Skeletal muscle satellite cell (primary cell): ENCODE data around the gene NPPA. TPM values are rescaled to one million over a fixed set of nuclear protein-coding genes. Genes with fewer than 3 reads are reported as not detected.
"Not testable (repeated sequence)": the region's sequence is repeated elsewhere in the genome, so short reads cannot be mapped to it uniquely, and the experiment has no call there.

ENCODE experiments used
- H3K27me3 ChIP-seq: 2 replicates; pipeline ENCODE4 v1.7.0; 2013; ENCODE audit warnings: low read length; ENCODE audit not compliant: control insufficient read depth, insufficient read depth
- H3K36me3 ChIP-seq: 2 replicates; pipeline ENCODE4 v1.7.0; 2013; ENCODE audit warnings: mild to moderate bottlenecking, control low read depth, low read length; ENCODE audit not compliant: insufficient read depth
- H3K4me1 ChIP-seq: 2 replicates; pipeline ENCODE4 v1.7.0; 2013; ENCODE audit warnings: low read length; ENCODE audit not compliant: control insufficient read depth, insufficient read depth
- H3K4me2 ChIP-seq: 2 replicates; pipeline ENCODE4 v1.7.0; 2013; ENCODE audit warnings: mild to moderate bottlenecking, low read length
- H3K4me3 ChIP-seq: 2 replicates; pipeline ENCODE4 v1.7.0; 2013; ENCODE audit warnings: low read length
- H3K9ac ChIP-seq: 2 replicates; pipeline ENCODE4 v1.7.0; 2013; ENCODE audit warnings: mild to moderate bottlenecking, low read depth, low read length, moderate library complexity
- H3K9me3 ChIP-seq: replicated peaks from 2 replicates; pipeline ENCODE4 v1.7.0; 2013; ENCODE audit warnings: mild to moderate bottlenecking, control low read depth, low read length
- total RNA-seq: library from RNA; depleted of rRNA; stranded (reverse); fragments of >200 nt; gene quantifications from 2 replicates; pipeline ENCODE4 v1.2.3, GENCODE V29; 2012; rRNA removed

NPPA gene
- total RNA-seq = not detected in 2 replicates

GRCh38 chr1:11847667-11848372 is at the start of gene NPPA:
TSS of gene NPPA (minus strand) at chr1:11847783. CDS start at chr1:11847684, 99 bp downstream.
- Histone ChIP-seq H3K27me3 (peaks cover 1% of the 10 kb centered on the region), H3K4me2 (no peak within 1 kb of the TSS), H3K4me1 (no peaks in the 10 kb centered on the region), H3K9me3 (no peaks in the 10 kb centered on the region), H3K4me3 (no peak within 1 kb of the TSS), H3K9ac (no peak within 1 kb of the TSS), H3K36me3 (peaks cover 29% of the 10 kb centered on the region)

GRCh38 chr1:11894501-11894900 is 46.9 kb upstream of the NPPA start:
- not testable (repeated sequence) for H3K4me3 ChIP-seq, H3K36me3 ChIP-seq
- peaks cover 32% of the 10 kb centered on the region for H3K27me3 ChIP-seq

GRCh38 chr1:11893907-11894251 is 46.3 kb upstream of the NPPA start:
- no peaks in the 10 kb centered on the region for H3K4me1 ChIP-seq
- H3K4me2 ChIP-seq = no peak overlapping the region
- peaks cover 28% of the 10 kb centered on the region for H3K27me3 ChIP-seq
- H3K9ac ChIP-seq = no peak overlapping the region
- H3K9me3 ChIP-seq = no peaks in the 10 kb centered on the region
- no peaks in the 10 kb centered on the region for H3K36me3 ChIP-seq
- no peak overlapping the region for H3K4me3 ChIP-seq

More at GRCh38 chr1:11894501-11894900, 46.9 kb upstream of the NPPA start:
- not testable (repeated sequence) for H3K4me1 ChIP-seq, H3K9me3 ChIP-seq, H3K9ac ChIP-seq, H3K4me2 ChIP-seq

- Histone ChIP-seq H3K9me3 (no peaks in the 10 kb centered on the region), H3K4me1 (no peaks in the 10 kb centered on the region), H3K4me2 (no peak overlapping the region), H3K27me3 (peaks cover 39% of the 10 kb centered on the region), H3K9ac (no peak overlapping the region), H3K4me3 (no peak overlapping the region), H3K36me3 (no peaks in the 10 kb centered on the region)
These were observed 44.0 kb upstream of the NPPA start for GRCh38 chr1:11891433-11892186.

GRCh38 chr1:11888877-11889208 is 41.3 kb upstream of the NPPA start:
- Histone ChIP-seq H3K27me3 (peaks cover 62% of the 10 kb centered on the region), H3K36me3 (no peaks in the 10 kb centered on the region), H3K4me1 (no peaks in the 10 kb centered on the region), H3K9me3 (no peaks in the 10 kb centered on the region), H3K4me2 (no peak overlapping the region), H3K4me3 (no peak overlapping the region), H3K9ac (no peak overlapping the region)

- Histone ChIP-seq H3K9ac (no peak overlapping the region), H3K4me1 (no peaks in the 10 kb centered on the region), H3K27me3 (peaks cover 64% of the 10 kb centered on the region)
These were observed 40.8 kb upstream of the NPPA start for GRCh38 chr1:11888206-11888876.

GRCh38 chr1:11887666-11888007 is 40.1 kb upstream of the NPPA start:
- no peaks in the 10 kb centered on the region for H3K9me3 ChIP-seq
- H3K4me3 ChIP-seq = no peak overlapping the region
- H3K4me1 ChIP-seq = no peaks in the 10 kb centered on the region
- no peak overlapping the region for H3K4me2 ChIP-seq
- no peaks in the 10 kb centered on the region for H3K36me3 ChIP-seq
- H3K9ac ChIP-seq = no peak overlapping the region
- H3K27me3 ChIP-seq = peaks cover 70% of the 10 kb centered on the region

More at GRCh38 chr1:11888206-11888876, 40.8 kb upstream of the NPPA start:
- Histone ChIP-seq H3K4me3 (no peak overlapping the region), H3K4me2 (no peak overlapping the region), H3K36me3 (no peaks in the 10 kb centered on the region), H3K9me3 (no peaks in the 10 kb centered on the region)

GRCh38 chr1:11886986-11887665 is 39.5 kb upstream of the NPPA start:
- H3K4me2 ChIP-seq = no peak overlapping the region
- peaks cover 70% of the 10 kb centered on the region for H3K27me3 ChIP-seq
- no peaks in the 10 kb centered on the region for H3K9me3 ChIP-seq
- no peaks in the 10 kb centered on the region for H3K36me3 ChIP-seq
- H3K4me1 ChIP-seq = no peaks in the 10 kb centered on the region
- H3K9ac ChIP-seq = no peak overlapping the region
- no peak overlapping the region for H3K4me3 ChIP-seq

- peaks cover 70% of the 10 kb centered on the region for H3K27me3 ChIP-seq
- H3K4me3 ChIP-seq = no peak overlapping the region
- H3K9ac ChIP-seq = no peak overlapping the region
- no peaks in the 10 kb centered on the region for H3K9me3 ChIP-seq
- no peak overlapping the region for H3K4me2 ChIP-seq
- H3K4me1 ChIP-seq = no peaks in the 10 kb centered on the region
- no peaks in the 10 kb centered on the region for H3K36me3 ChIP-seq
These were observed 38.3 kb upstream of the NPPA start for GRCh38 chr1:11885916-11886315.

- H3K9me3 ChIP-seq = no peaks in the 10 kb centered on the region
- no peaks in the 10 kb centered on the region for H3K36me3 ChIP-seq
- no peak overlapping the region for H3K4me2 ChIP-seq
- H3K9ac ChIP-seq = no peak overlapping the region
- H3K4me3 ChIP-seq = no peak overlapping the region
- H3K27me3 ChIP-seq = peaks cover 88% of the 10 kb centered on the region
- no peaks in the 10 kb centered on the region for H3K4me1 ChIP-seq
These were observed 35.4 kb upstream of the NPPA start for GRCh38 chr1:11882814-11883538.
